ENCODE results near the gene ADGRD2.

- TF ChIP-seq CTCF (IDR thresholded peaks at IDR 0.05) (no peak), POLR2A (IDR thresholded peaks at IDR 0.05) (no peak)
Observed at GRCh38 chr9:124444166-124444565, 6.1 kb upstream of the ADGRD2 start.
